Measurements from ENCODE around the gene AKIRIN2. TPM values are rescaled to one million over a fixed set of nuclear protein-coding genes. Genes with fewer than 3 reads are reported as not detected.

AKIRIN2 gene
- total and polyA plus RNA-seq, 10 of the 15 experiments (the other 5 are each of a cell fraction or from before 2014, with no cell fraction given) = 12.7 to 82.2 (median 42.6) TPM

DNA sequence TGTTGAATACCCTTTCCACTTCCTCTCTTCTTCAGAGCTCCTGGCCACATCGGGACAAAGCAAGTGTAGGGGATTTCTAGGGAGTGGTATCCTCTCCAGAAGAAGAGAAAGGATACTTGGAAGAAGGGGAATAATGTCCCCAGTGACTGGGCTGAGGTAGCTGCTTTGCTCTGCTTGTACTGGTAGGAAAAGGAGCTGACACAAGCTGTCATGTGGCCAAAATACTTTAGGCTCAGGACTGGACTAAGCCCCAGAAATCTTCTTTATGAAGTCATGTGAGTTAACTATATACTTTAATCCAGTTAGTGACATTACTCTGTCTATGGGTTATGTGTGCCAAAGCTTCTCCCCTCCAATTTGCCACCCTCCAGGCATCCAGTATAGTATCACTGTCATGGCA is 40.5 kb downstream of the AKIRIN2 start:
- TF ChIP-seq WRNIP1 (IDR thresholded peaks at IDR 0.05; ENCODE audit: borderline replicate concordance, low read depth, low read length) (no peak), IKZF1 (conservative IDR thresholded peaks at IDR 0.05) (no peak), IRF5 (IDR thresholded peaks at IDR 0.05; ENCODE audit: borderline replicate concordance) (no peak), SMAD5 (IDR thresholded peaks at IDR 0.05; ENCODE audit: low read depth) (no peak), TARDBP (IDR thresholded peaks at IDR 0.05; ENCODE audit: borderline replicate concordance) (no peak), STAT3 (IDR thresholded peaks at IDR 0.05; ENCODE audit: low read depth, low read length) (no peak), CREB1 (IDR thresholded peaks at IDR 0.05; ENCODE audit: low read depth) (no peak), SIN3A (IDR thresholded peaks at IDR 0.05; ENCODE audit: low read depth, low read length) (no peak), HDAC6 (IDR thresholded peaks at IDR 0.05; ENCODE audit: unreplicated experiment) (no peak)
- TF ChIP-seq, protein P1, sequence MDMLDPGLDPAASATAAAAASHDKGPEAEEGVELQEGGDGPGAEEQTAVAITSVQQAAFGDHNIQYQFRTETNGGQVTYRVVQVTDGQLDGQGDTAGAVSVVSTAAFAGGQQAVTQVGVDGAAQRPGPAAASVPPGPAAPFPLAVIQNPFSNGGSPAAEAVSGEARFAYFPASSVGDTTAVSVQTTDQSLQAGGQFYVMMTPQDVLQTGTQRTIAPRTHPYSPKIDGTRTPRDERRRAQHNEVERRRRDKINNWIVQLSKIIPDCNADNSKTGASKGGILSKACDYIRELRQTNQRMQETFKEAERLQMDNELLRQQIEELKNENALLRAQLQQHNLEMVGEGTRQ (IDR thresholded peaks at IDR 0.05; ENCODE audit: borderline replicate concordance, low read depth, low read length) = no peak
- TF ChIP-seq, protein P2, sequence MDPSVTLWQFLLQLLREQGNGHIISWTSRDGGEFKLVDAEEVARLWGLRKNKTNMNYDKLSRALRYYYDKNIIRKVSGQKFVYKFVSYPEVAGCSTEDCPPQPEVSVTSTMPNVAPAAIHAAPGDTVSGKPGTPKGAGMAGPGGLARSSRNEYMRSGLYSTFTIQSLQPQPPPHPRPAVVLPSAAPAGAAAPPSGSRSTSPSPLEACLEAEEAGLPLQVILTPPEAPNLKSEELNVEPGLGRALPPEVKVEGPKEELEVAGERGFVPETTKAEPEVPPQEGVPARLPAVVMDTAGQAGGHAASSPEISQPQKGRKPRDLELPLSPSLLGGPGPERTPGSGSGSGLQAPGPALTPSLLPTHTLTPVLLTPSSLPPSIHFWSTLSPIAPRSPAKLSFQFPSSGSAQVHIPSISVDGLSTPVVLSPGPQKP (IDR thresholded peaks at IDR 0.05; ENCODE audit: low read depth, low read length) = no peak
- TF ChIP-seq, protein P3, sequence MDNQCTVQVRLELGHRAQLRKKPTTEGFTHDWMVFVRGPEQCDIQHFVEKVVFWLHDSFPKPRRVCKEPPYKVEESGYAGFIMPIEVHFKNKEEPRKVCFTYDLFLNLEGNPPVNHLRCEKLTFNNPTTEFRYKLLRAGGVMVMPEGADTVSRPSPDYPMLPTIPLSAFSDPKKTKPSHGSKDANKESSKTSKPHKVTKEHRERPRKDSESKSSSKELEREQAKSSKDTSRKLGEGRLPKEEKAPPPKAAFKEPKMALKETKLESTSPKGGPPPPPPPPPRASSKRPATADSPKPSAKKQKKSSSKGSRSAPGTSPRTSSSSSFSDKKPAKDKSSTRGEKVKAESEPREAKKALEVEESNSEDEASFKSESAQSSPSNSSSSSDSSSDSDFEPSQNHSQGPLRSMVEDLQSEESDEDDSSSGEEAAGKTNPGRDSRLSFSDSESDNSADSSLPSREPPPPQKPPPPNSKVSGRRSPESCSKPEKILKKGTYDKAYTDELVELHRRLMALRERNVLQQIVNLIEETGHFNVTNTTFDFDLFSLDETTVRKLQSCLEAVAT (IDR thresholded peaks at IDR 0.05) = no peak
- no peak overlapping the region for H3K4me3 ChIP-seq
- FAIRE-seq (no peak), ATAC-seq (no peak), DNase-seq (ENCODE audit: low read depth, low spot score) (no peak)
- ChIA-PET CTCF (interaction anchor here (0.6 to 1.5 kb wide), 2 partner anchors 16 to 54 kb away, joined by 3 read pairs; no protein-coding TSS in a partner anchor), POLR2A (interaction anchor here (0.5 to 1.0 kb wide), 3 partner anchors 14 to 125 kb away, joined by 3 to 5 read pairs (median 3); no protein-coding TSS in a partner anchor), RAD21 (ENCODE audit: unreplicated experiment) (no interaction called here), SMC1A (ENCODE audit: uncharacterized antibody, unreplicated experiment) (interaction anchor here (0.7 to 2.9 kb wide), 5 partner anchors 13 to 170 kb away, joined by 3 to 10 read pairs (median 4); no protein-coding TSS in a partner anchor)
- peaks cover 0 to 15% of the 10 kb centered on the region in 2 experiments; a peak in 2 of 4 replicates for H3K36me3 ChIP-seq (ENCODE audit: control insufficient read depth in 2 of 2, insufficient read depth in 2 of 2, low read length in 1 of 2)
- in situ Hi-C loops (cut with MboI) (no loop called here), intact Hi-C loops (cut with micrococcal nuclease; ENCODE audit: unreplicated experiment) (no loop called here)
- H3K27ac ChIP-seq (ENCODE audit: control insufficient read depth, insufficient read depth) = no peak overlapping the region
- H3K4me2 ChIP-seq (ENCODE audit: control insufficient read depth, insufficient read depth) = no peak overlapping the region
- no peaks in the 10 kb centered on the region for H3K9me3 ChIP-seq (replicated peaks; ENCODE audit: control insufficient read depth, insufficient read depth, low read length)
- H3K9ac ChIP-seq (ENCODE audit: control insufficient read depth, insufficient read depth, low read length) = no peak overlapping the region
- no peaks in the 10 kb centered on the region for H3K79me2 ChIP-seq (ENCODE audit: control insufficient read depth, insufficient read depth, low read length)
- no TSS peak for BruUV-seq (replicated peaks)
- 0 out of 2 replicates have a peak, but pooled peaks cover 5% of the 10 kb centered on the region for H3K4me1 ChIP-seq (ENCODE audit: control insufficient read depth, insufficient read depth, low read length)
- H3K27me3 ChIP-seq (replicated peaks in 1 of 2; ENCODE audit: control insufficient read depth in 2 of 2, insufficient read depth in 2 of 2, low read length in 1 of 2) = no peaks in the 10 kb centered on the region
- no peaks in the 10 kb centered on the region for H4K20me1 ChIP-seq (ENCODE audit: control insufficient read depth, insufficient read depth)
- no peak overlapping the region for H2AFZ ChIP-seq (ENCODE audit: control insufficient read depth, low read depth, low read length)
- WGBS (ENCODE audit: insufficient coverage, insufficient replicate concordance, low lambda C conversion rate, missing lambda C conversion rate) = 100% methylated on average over 1 of the region's 1 CpG

Measured in GM12878 (cell line).